B cell (primary cell): ENCODE results near the gene FBXO8. TPM values are rescaled to one million over a fixed set of nuclear protein-coding genes. Genes with fewer than 3 reads are reported as not detected.

Experiments
- ATAC-seq: fragments of 200-7000 bp; cut with Tn5 transposase; one replicate; pipeline ENCODE4 v1.10.0; 2021; ENCODE audit warnings: low read depth, mild to moderate bottlenecking, moderate number of reproducible peaks, moderate library complexity
- CTCF ChIA-PET: fragments of 350-600 bp; sonication (Branson Sonifier 250); formaldehyde crosslinking; loops from one replicate; lab custom pipeline; 2021; ENCODE audit warnings: antibody characterized with exemption, inconsistent platforms; lab: Charles Lee
- POLR2A ChIA-PET: fragments of 350-600 bp; sonication (Branson Sonifier 250); formaldehyde crosslinking; loops from one replicate; lab custom pipeline; 2021; ENCODE audit warnings: antibody characterized with exemption; lab: Charles Lee
- DNase-seq: peaks from one replicate; pipeline ENCODE4 v3.0.0; 2013
- H2AFZ ChIP-seq: 2 replicates; pipeline ENCODE4 v1.6.1; 2012; ENCODE audit warnings: mild to moderate bottlenecking, low read depth, low read length; ENCODE audit not compliant: insufficient read depth, poor library complexity, severe bottlenecking
- H3K27ac ChIP-seq, 2 donors: 1 replicate in 1 of 2; 2 replicates in 1 of 2; pipeline ENCODE4 v1.5.1; 2012 to 2013; ENCODE audit warnings: low read length in 2 of 2, mild to moderate bottlenecking in 2 of 2, moderate library complexity in 1 of 2
- H3K27me3 ChIP-seq, 4 experiments: fragments of 200-600 bp in 1 of 4; sonication (generic) in 1 of 4; replicated peaks in 1 of 4; 1 replicate in 2 of 4; 2 replicates in 2 of 4; pipeline versions ENCODE4 v1.6.1 to v1.7.0; 2013 to 2016; ENCODE audit warnings: low read length in 3 of 4, mild to moderate bottlenecking in 2 of 4, mixed read lengths in 1 of 4, moderate library complexity in 1 of 4; ENCODE audit not compliant: insufficient read depth in 4 of 4, control insufficient read depth in 3 of 4; ENCODE audit errors: control extremely low read depth in 1 of 4
- H3K36me3 ChIP-seq, 2 experiments: replicated peaks in 1 of 2; 1 replicate in 1 of 2; 2 replicates in 1 of 2; pipeline versions ENCODE4 v1.6.1 to v1.7.1; 2013; ENCODE audit warnings: low read length in 1 of 2; ENCODE audit not compliant: insufficient read depth in 2 of 2, control insufficient read depth in 1 of 2; ENCODE audit errors: control extremely low read depth in 1 of 2, extremely low read depth in 1 of 2
- H3K4me1 ChIP-seq, 2 donors: fragments of 200-600 bp in 1 of 2; sonication (generic) in 1 of 2; 1 replicate in 1 of 2; 2 replicates in 1 of 2; pipeline versions ENCODE4 v1.5.1 to v1.6.1; 2013 to 2017; ENCODE audit warnings: low read length in 2 of 2; ENCODE audit not compliant: control insufficient read depth in 2 of 2, insufficient read depth in 2 of 2
- H3K4me2 ChIP-seq: replicated peaks from 2 replicates; pipeline ENCODE3; 2012; ENCODE audit warnings: mild to moderate bottlenecking, low read depth, low read length; ENCODE audit not compliant: poor library complexity, severe bottlenecking
- H3K4me3 ChIP-seq, 5 experiments: fragments of 200-600 bp in 1 of 5; sonication (generic) in 1 of 5; 1 replicate in 3 of 5; 2 replicates in 2 of 5; pipeline versions ENCODE4 v1.5.1 to v1.7.0; 2011 to 2016; ENCODE audit warnings: low read length in 4 of 5, mild to moderate bottlenecking in 4 of 5, low read depth in 2 of 5, control low read depth in 1 of 5, moderate library complexity in 1 of 5; ENCODE audit not compliant: insufficient read depth in 1 of 5; ENCODE audit errors: control extremely low read depth in 1 of 5, extremely low read depth in 1 of 5
- H3K79me2 ChIP-seq: fragments of 200-600 bp; sonication (generic); one replicate; pipeline ENCODE4 v1.6.0; 2016; ENCODE audit warnings: low read length; ENCODE audit not compliant: control insufficient read depth, insufficient read depth
- H3K9ac ChIP-seq: fragments of 200-600 bp; sonication (generic); 2 replicates; pipeline ENCODE4 v1.6.1; 2017; ENCODE audit warnings: mild to moderate bottlenecking, low read length, moderate library complexity
- H3K9me3 ChIP-seq, 3 donors: one replicate each; pipeline versions ENCODE4 v1.6.1 to v1.7.1; 2013; ENCODE audit warnings: low read length in 2 of 3; ENCODE audit not compliant: control insufficient read depth in 2 of 3, insufficient read depth in 1 of 3; ENCODE audit errors: control extremely low read depth in 1 of 3
- H4K20me1 ChIP-seq: 2 replicates; pipeline ENCODE4 v1.6.0; 2012; ENCODE audit warnings: mild to moderate bottlenecking, low read length; ENCODE audit not compliant: insufficient read depth, control insufficient read depth, poor library complexity, severe bottlenecking
- H3K27ac Mint-ChIP-seq: one replicate; pipeline ENCODE4 v1.8.0; 2021; ENCODE audit warnings: mixed read lengths
- H3K27me3 Mint-ChIP-seq: one replicate; pipeline ENCODE4 v1.8.0; 2021; ENCODE audit warnings: mixed read lengths
- H3K4me1 Mint-ChIP-seq: one replicate; pipeline ENCODE4 v1.8.0; 2021; ENCODE audit warnings: mixed read lengths
- H3K4me3 Mint-ChIP-seq: one replicate; pipeline ENCODE4 v1.8.0; 2021; ENCODE audit warnings: mixed read lengths
- H3K9me3 Mint-ChIP-seq: one replicate; pipeline ENCODE4 v1.8.0; 2022; ENCODE audit warnings: mixed read lengths; ENCODE audit not compliant: insufficient read depth
- EZH2 ChIP-seq: IDR thresholded peaks from 2 replicates; pipeline ENCODE4 v1.6.1; 2012; ENCODE audit warnings: borderline replicate concordance, low read depth, mild to moderate bottlenecking, moderate library complexity, low read length; ENCODE audit not compliant: insufficient read depth, poor library complexity, severe bottlenecking
- WGBS: methylation state at CpG from one replicate; pipeline ENCODE4 v1.1.5; 2013; ENCODE audit warnings: missing lambda C conversion rate; ENCODE audit not compliant: insufficient coverage; 5-methylcytosine and 5-hydroxymethylcytosine counted together
- intact Hi-C: fragments of 100-400 bp; cut with micrococcal nuclease; formaldehyde crosslinking; loops from one replicate; pipeline ENCODE4 v1.10.0; 2022
- polyA plus RNA-seq: library from polyadenylated mRNA; depleted of rRNA; stranded (reverse); fragments of >200 nt; gene quantifications from 2 replicates; pipeline ENCODE4 v1.2.3, GENCODE V29; 2012
- total RNA-seq, 2 donors: library from RNA; stranded (reverse); fragments of 120-200 nt in 1 of 2; gene quantifications; 1 replicate in 1 of 2; 2 replicates in 1 of 2; pipeline versions ENCODE4 v1.2.3 to v1.2.4, GENCODE V29; 2013 to 2022
- TF ChIP-seq, protein P1 (sequence below): fragments of 200-600 bp; IDR thresholded peaks from one replicate; pipeline ENCODE4 v1.8.0; 2022; ENCODE audit warnings: antibody characterized with exemption, mild to moderate bottlenecking

The FBXO8 gene
- total and polyA plus RNA-seq, 2 donors (not counting 1 experiment from before 2014, with no cell fraction given), result 11.6 to 22.4 TPM

DNA sequence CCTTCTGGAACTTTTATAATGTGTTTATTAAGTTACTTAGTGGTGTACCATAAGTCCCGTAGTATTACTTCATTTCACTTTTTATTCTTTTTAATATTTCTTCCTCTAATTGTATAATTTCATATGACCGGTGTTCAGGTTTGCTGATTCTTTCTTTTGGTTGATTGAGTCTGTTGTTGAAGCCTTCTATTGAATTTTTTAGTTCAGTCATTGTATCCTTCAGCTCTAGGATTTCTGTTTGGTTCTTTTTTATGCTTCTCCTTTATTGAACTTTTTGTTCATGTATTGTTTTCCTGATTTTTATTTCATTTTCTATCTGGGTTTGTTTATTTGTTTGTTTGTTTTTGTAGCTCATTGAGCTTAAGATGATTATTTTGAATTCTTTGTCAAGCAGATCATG, 9.0 kb upstream of the FBXO8 start:
- Histone ChIP-seq H3K9ac (no peak overlapping the region), H3K36me3 (peaks cover 1 to 5% of the 10 kb centered on the region in 2 experiments), H3K27ac (no peak overlapping the region), H3K4me1 (no peaks in the 10 kb centered on the region), H3K79me2 (peaks cover 46% of the 10 kb centered on the region), H2AFZ (no peak overlapping the region), H3K4me3 (no peak overlapping the region), H3K4me2 (no peak overlapping the region), H4K20me1 (peaks cover 8% of the 10 kb centered on the region), H3K27me3 (no peaks in the 10 kb centered on the region), H3K9me3 (peaks cover 10 to 16% (median 15%) of the 10 kb centered on the region in 3 donors)
- intact Hi-C loops, result no loop called here
- ATAC-seq (no peak), DNase-seq (no peak)
- ChIA-PET POLR2A (no interaction called here), CTCF (no interaction called here)
- Mint-ChIP-seq H3K4me1 (peaks cover 2% of the 10 kb centered on the region), H3K27me3 (no peaks in the 10 kb centered on the region), H3K27ac (no peak overlapping the region), H3K4me3 (no peak overlapping the region), H3K9me3 (peaks cover 7% of the 10 kb centered on the region)
- WGBS, result no CpG with 5 or more reads among the region's 2 CpGs
- no peak for TF ChIP-seq EZH2
- TF ChIP-seq, protein P1, sequence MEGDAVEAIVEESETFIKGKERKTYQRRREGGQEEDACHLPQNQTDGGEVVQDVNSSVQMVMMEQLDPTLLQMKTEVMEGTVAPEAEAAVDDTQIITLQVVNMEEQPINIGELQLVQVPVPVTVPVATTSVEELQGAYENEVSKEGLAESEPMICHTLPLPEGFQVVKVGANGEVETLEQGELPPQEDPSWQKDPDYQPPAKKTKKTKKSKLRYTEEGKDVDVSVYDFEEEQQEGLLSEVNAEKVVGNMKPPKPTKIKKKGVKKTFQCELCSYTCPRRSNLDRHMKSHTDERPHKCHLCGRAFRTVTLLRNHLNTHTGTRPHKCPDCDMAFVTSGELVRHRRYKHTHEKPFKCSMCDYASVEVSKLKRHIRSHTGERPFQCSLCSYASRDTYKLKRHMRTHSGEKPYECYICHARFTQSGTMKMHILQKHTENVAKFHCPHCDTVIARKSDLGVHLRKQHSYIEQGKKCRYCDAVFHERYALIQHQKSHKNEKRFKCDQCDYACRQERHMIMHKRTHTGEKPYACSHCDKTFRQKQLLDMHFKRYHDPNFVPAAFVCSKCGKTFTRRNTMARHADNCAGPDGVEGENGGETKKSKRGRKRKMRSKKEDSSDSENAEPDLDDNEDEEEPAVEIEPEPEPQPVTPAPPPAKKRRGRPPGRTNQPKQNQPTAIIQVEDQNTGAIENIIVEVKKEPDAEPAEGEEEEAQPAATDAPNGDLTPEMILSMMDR, result no peak

DNA sequence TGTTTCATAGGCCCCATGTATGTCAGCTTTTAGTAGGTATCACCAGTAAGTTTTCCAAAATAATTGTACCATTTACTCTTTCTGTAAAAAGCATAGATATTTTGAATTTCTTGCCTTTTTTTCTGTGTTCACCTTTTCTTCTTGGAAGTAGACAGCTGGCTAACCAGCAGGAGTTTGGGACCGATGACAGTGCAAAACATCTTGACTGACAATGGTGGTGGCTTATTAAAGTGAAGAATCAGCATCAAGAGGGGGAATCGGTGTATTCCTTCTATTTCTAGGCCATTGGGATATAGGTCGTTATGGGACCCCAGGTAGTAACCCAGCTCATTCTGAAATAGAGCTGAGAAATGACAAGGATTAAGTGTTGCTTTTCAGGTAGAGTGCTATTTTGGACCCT, 3.4 kb upstream of the FBXO8 start:
- POLR2A ChIA-PET, result no interaction called here

More for the DNA sequence above, 3.4 kb upstream of the FBXO8 start:
- Histone ChIP-seq H3K79me2 (peaks cover 53% of the 10 kb centered on the region), H2AFZ (no peak overlapping the region), H3K36me3 (peaks cover 0 to 1% of the 10 kb centered on the region in 2 experiments), H3K9me3 (peaks cover 0 to 6% (median 3%) of the 10 kb centered on the region in 3 donors), H3K4me1 (peaks cover 12 to 15% of the 10 kb centered on the region in 2 donors), H4K20me1 (no peaks in the 10 kb centered on the region), H3K4me3 (no peak overlapping the region), H3K4me2 (no peak overlapping the region), H3K27ac (no peak overlapping the region), H3K9ac (no peak overlapping the region), H3K27me3 (no peaks in the 10 kb centered on the region)
- ATAC-seq, result no peak
- H3K27ac Mint-ChIP-seq, result no peak overlapping the region
- peaks cover 40% of the 10 kb centered on the region for H3K4me1 Mint-ChIP-seq
- WGBS, result 87% methylated on average over 2 of the region's 3 CpGs
- no peak overlapping the region for H3K4me3 Mint-ChIP-seq
- no peaks in the 10 kb centered on the region for H3K27me3 Mint-ChIP-seq
- no peak for DNase-seq
- CTCF ChIA-PET, result no interaction called here
- peaks cover 2% of the 10 kb centered on the region for H3K9me3 Mint-ChIP-seq
- TF ChIP-seq, protein P1, result no peak
- TF ChIP-seq EZH2, result no peak
- intact Hi-C loops, result loop anchor here (10.0 kb wide), 1 partner anchor 1778 kb away; the partner anchor contains the start of gene WDR17
